ENCODE measurements around the gene UBE2K.

UBE2K gene

DNA sequence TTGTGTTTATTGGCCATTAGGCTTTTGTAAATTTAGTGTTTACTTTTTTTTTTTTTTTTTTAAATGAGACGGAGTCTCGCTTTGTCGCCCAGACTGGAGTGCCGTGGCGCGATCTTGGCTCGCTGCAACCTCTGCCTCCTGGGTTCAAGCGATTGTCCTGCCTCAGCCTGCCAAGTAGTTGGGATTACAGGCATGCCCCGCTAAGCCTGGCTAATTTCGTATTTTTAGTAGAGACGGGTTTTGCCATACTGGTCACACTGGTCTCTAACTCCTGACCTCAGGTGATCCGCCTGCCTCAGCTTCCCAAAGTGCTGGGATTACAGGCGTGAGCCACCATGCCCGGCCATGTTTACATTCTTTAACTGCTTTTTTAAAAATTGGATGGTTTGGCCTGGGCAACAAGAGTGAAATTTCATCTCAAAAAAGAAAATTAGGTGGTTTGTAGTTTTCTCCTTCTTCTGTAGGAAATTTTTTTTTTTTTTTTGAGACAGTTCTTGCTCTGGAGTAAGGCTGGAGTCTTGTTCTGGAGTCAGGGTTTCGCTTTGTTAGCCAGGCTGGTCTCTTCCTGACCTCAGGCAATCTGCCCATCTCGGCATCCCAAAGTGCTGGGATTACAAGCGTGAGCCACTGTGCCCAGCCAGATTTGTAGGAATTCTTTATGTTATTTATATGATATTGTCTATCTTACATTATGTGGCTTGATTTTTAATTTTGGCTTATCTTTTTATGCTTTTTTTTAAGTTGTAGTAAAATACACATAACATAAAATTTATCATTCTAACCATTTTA, 15.1 kb downstream of the UBE2K start:
- TF ChIP-seq CEBPB (IDR thresholded peaks at IDR 0.05), result no peak
- TF ChIP-seq RAD21 (IDR thresholded peaks at IDR 0.05; ENCODE audit: low read depth), result no peak
- TF ChIP-seq CREB1 (IDR thresholded peaks at IDR 0.05; ENCODE audit: low read depth), result no peak
- TF ChIP-seq EP300 (IDR thresholded peaks at IDR 0.05; ENCODE audit: borderline replicate concordance), result no peak
- no peak for TF ChIP-seq EGR1 (IDR thresholded peaks at IDR 0.05)
- TF ChIP-seq MAX (IDR thresholded peaks at IDR 0.05), result no peak
- no peak for TF ChIP-seq TCF12 (IDR thresholded peaks at IDR 0.05; ENCODE audit: low read depth)
- no peak for TF ChIP-seq REST (IDR thresholded peaks at IDR 0.05; ENCODE audit: low read depth)

- no peak for TF ChIP-seq YY1 (IDR thresholded peaks at IDR 0.05; ENCODE audit: low read depth)
- no peak for TF ChIP-seq TCF12 (IDR thresholded peaks at IDR 0.05; ENCODE audit: low read depth)
- TF ChIP-seq EGR1 (IDR thresholded peaks at IDR 0.05), result no peak
- TF ChIP-seq, protein P1, sequence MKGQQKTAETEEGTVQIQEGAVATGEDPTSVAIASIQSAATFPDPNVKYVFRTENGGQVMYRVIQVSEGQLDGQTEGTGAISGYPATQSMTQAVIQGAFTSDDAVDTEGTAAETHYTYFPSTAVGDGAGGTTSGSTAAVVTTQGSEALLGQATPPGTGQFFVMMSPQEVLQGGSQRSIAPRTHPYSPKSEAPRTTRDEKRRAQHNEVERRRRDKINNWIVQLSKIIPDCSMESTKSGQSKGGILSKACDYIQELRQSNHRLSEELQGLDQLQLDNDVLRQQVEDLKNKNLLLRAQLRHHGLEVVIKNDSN (IDR thresholded peaks at IDR 0.05), result no peak
- no peak for TF ChIP-seq REST (IDR thresholded peaks at IDR 0.05; ENCODE audit: low read depth)
- no peak for TF ChIP-seq FOXM1 (IDR thresholded peaks at IDR 0.05; ENCODE audit: borderline replicate concordance, low read depth)
- no peak for TF ChIP-seq NFIC (IDR thresholded peaks at IDR 0.05)
Measured at GRCh38 chr4:39713691-39714090, 15.8 kb downstream of the UBE2K start.

DNA sequence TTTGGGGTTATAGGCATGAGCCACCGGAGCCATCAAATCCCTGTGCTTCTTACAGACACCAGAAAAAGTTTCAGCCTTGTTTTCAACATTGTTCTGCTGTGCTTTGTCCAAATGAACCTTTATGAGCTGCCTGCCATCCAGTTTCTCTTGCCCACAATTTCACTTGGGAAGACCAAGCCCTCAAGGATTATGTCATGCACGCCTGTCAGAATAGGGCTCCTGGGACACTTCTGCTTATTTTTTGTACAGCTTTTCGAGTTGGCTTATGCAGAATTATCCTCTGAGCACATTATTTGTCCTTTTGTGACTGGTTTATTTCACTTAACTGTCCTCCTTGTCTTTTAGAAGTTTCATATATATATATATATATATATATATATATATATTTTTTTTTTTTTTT, 16.2 kb downstream of the UBE2K start:
- no peak for TF ChIP-seq EGR1 (IDR thresholded peaks at IDR 0.05)
- no peak for TF ChIP-seq YY1 (IDR thresholded peaks at IDR 0.05; ENCODE audit: low read depth)
- no peak for TF ChIP-seq NFIC (IDR thresholded peaks at IDR 0.05)
- TF ChIP-seq EP300 (IDR thresholded peaks at IDR 0.05; ENCODE audit: borderline replicate concordance), result no peak
- TF ChIP-seq FOXM1 (IDR thresholded peaks at IDR 0.05; ENCODE audit: borderline replicate concordance, low read depth), result no peak
- no peak for TF ChIP-seq TAF1 (IDR thresholded peaks at IDR 0.05; ENCODE audit: low read depth)
- TF ChIP-seq MAX (IDR thresholded peaks at IDR 0.05), result no peak
- TF ChIP-seq ZBTB7A (IDR thresholded peaks at IDR 0.05; ENCODE audit: low read depth), result no peak
- TF ChIP-seq RAD21 (IDR thresholded peaks at IDR 0.05; ENCODE audit: low read depth), result no peak
- TF ChIP-seq CEBPB (IDR thresholded peaks at IDR 0.05), result no peak
- no peak for TF ChIP-seq TCF12 (IDR thresholded peaks at IDR 0.05; ENCODE audit: low read depth)
- no peak for TF ChIP-seq REST (IDR thresholded peaks at IDR 0.05; ENCODE audit: low read depth)
- no peak for TF ChIP-seq CREB1 (IDR thresholded peaks at IDR 0.05; ENCODE audit: low read depth)

GRCh38 chr4:39715788-39716187, 17.9 kb downstream of the UBE2K start:
- TF ChIP-seq MAX (IDR thresholded peaks at IDR 0.05) (no peak), CEBPB (IDR thresholded peaks at IDR 0.05) (no peak), EGR1 (IDR thresholded peaks at IDR 0.05) (no peak), NFIC (IDR thresholded peaks at IDR 0.05) (no peak), TAF1 (IDR thresholded peaks at IDR 0.05; ENCODE audit: low read depth) (no peak), CREB1 (IDR thresholded peaks at IDR 0.05; ENCODE audit: low read depth) (no peak), TEAD4 (IDR thresholded peaks at IDR 0.05) (no peak), TCF12 (IDR thresholded peaks at IDR 0.05; ENCODE audit: low read depth) (no peak), EP300 (IDR thresholded peaks at IDR 0.05; ENCODE audit: borderline replicate concordance) (no peak), REST (IDR thresholded peaks at IDR 0.05; ENCODE audit: low read depth) (no peak), YY1 (IDR thresholded peaks at IDR 0.05; ENCODE audit: low read depth) (no peak), ZBTB7A (IDR thresholded peaks at IDR 0.05; ENCODE audit: low read depth) (no peak)
- TF ChIP-seq, protein P1 (IDR thresholded peaks at IDR 0.05), result no peak
